HG03457 (cell line): ENCODE measurements around the gene MINK1.
A peak's percentile ranks its signal among the peaks of the same experiment; 100 is the strongest.
"Not testable (repeated sequence)": the region's sequence is repeated elsewhere in the genome, so short reads cannot be mapped to it uniquely, and the experiment has no call there.

Source experiments
- ATAC-seq: cut with Tn5 transposase; IDR thresholded peaks from one replicate; pipeline ENCODE4 v1.9.1; 2021; ENCODE audit warnings: moderate number of reproducible peaks; ENCODE audit not compliant: unreplicated experiment

The MINK1 gene

GRCh38 chr17:4926577-4927335 is 93.6 kb downstream of the MINK1 start:
- not testable (repeated sequence) for ATAC-seq

- ATAC-seq, result no peak
These were observed 95.7 kb downstream of the MINK1 start for GRCh38 chr17:4928881-4929280.

GRCh38 chr17:4931963-4932362 is 98.8 kb downstream of the MINK1 start, which contains the start of gene GP1BA:
Gene GP1BA, plus strand, starts transcription at chr17:4932277. Its CDS starts 328 bp downstream, at chr17:4932605.
- ATAC-seq, result no peak

- no peak for ATAC-seq
These were observed 99.6 kb downstream of the MINK1 start for GRCh38 chr17:4932756-4933155.

- no peak for ATAC-seq
These were observed 100.5 kb downstream of the MINK1 start for GRCh38 chr17:4933646-4934045.

GRCh38 chr17:4934173-4934979 is 101.2 kb downstream of the MINK1 start:
- no peak for ATAC-seq

- ATAC-seq, result no peak
These were observed 102.5 kb downstream of the MINK1 start for GRCh38 chr17:4935650-4936049.

- ATAC-seq, result no peak
These were observed 103.3 kb downstream of the MINK1 start for GRCh38 chr17:4936436-4936835.

GRCh38 chr17:4937553-4937952 is 104.4 kb downstream of the MINK1 start:
- ATAC-seq, result no peak

GRCh38 chr17:4938069-4938491 is 104.9 kb downstream of the MINK1 start:
- no peak for ATAC-seq

- ATAC-seq, result no peak
These were observed 105.8 kb downstream of the MINK1 start for GRCh38 chr17:4938688-4939545.

- ATAC-seq, result peak; percentile 3
These were observed 106.3 kb downstream of the MINK1 start for GRCh38 chr17:4939546-4939795.

GRCh38 chr17:4939796-4940554 is 106.8 kb downstream of the MINK1 start, which contains the start of the genes RNF167 and SLC25A11:
Gene RNF167, plus strand, starts transcription at chr17:4940268. Its CDS starts 642 bp downstream, at chr17:4940910.
Gene SLC25A11, minus strand, starts transcription at chr17:4940046. Its CDS starts 136 bp downstream, at chr17:4939910.
- peak; percentile 49 for ATAC-seq

- ATAC-seq, result peak; percentile 7
These were observed 107.6 kb downstream of the MINK1 start for GRCh38 chr17:4940555-4941318.

GRCh38 chr17:4941319-4941610 is 108.1 kb downstream of the MINK1 start:
- ATAC-seq, result no peak

GRCh38 chr17:4942760-4943508 is 109.8 kb downstream of the MINK1 start:
- ATAC-seq, result no peak

GRCh38 chr17:4944163-4944553 is 111.0 kb downstream of the MINK1 start:
- ATAC-seq, result no peak

GRCh38 chr17:4944554-4945175 is 111.5 kb downstream of the MINK1 start:
- no peak for ATAC-seq
